IMR-90 (cell line): Measurements from ENCODE around the gene SYTL1.

Experiments
- BHLHE40 ChIP-seq: fragments of 150-350 bp; IDR thresholded peaks from 2 replicates; pipeline ENCODE4 v1.6.1; 2016; ENCODE audit warnings: mild to moderate bottlenecking, low read depth, low read length
- CEBPB ChIP-seq: IDR thresholded peaks from 2 replicates; pipeline ENCODE4 v1.6.1; 2012; ENCODE audit warnings: low read depth, low read length, improper control_type of control experiment
- CHD1 ChIP-seq: IDR thresholded peaks from 2 replicates; pipeline ENCODE4 v1.6.1; 2012; ENCODE audit warnings: low read depth, low read length, improper control_type of control experiment
- CTCF ChIP-seq: conservative IDR thresholded peaks from 2 replicates; pipeline ENCODE4 v1.5.1; 2012; ENCODE audit warnings: mild to moderate bottlenecking, low read depth, low read length, improper control_type of control experiment
- ELK1 ChIP-seq: fragments of 150-350 bp; IDR thresholded peaks from 2 replicates; pipeline ENCODE4 v1.6.1; 2016; ENCODE audit warnings: low read depth, mild to moderate bottlenecking, low read length, moderate library complexity, borderline replicate concordance
- MAFK ChIP-seq: IDR thresholded peaks from 2 replicates; pipeline ENCODE4 v1.6.1; 2012; ENCODE audit warnings: low read depth, low read length, improper control_type of control experiment
- MAZ ChIP-seq: IDR thresholded peaks from 2 replicates; pipeline ENCODE4 v1.6.1; 2012; ENCODE audit warnings: low read depth, mild to moderate bottlenecking, low read length, improper control_type of control experiment, moderate library complexity, borderline replicate concordance
- MXI1 ChIP-seq: IDR thresholded peaks from 2 replicates; pipeline ENCODE4 v1.6.1; 2012; ENCODE audit warnings: low read depth, mild to moderate bottlenecking, low read length, moderate library complexity, borderline replicate concordance
- POLR2A ChIP-seq: IDR thresholded peaks from 2 replicates; pipeline ENCODE4 v1.6.1; 2012; ENCODE audit warnings: mild to moderate bottlenecking, low read depth, low read length
- RAD21 ChIP-seq: IDR thresholded peaks from 2 replicates; pipeline ENCODE4 v1.6.1; 2012; ENCODE audit warnings: low read length, improper control_type of control experiment
- RCOR1 ChIP-seq: IDR thresholded peaks from 2 replicates; pipeline ENCODE4 v1.6.1; 2012; ENCODE audit warnings: mild to moderate bottlenecking, low read length, improper control_type of control experiment; ENCODE audit not compliant: insufficient replicate concordance
- SMC3 ChIP-seq: fragments of 150-350 bp; IDR thresholded peaks from 2 replicates; pipeline ENCODE4 v1.6.1; 2016; ENCODE audit warnings: low read depth, mild to moderate bottlenecking, antibody characterized with exemption, low read length, moderate library complexity
- USF2 ChIP-seq: fragments of 150-350 bp; IDR thresholded peaks from 2 replicates; pipeline ENCODE4 v1.6.1; 2017; ENCODE audit warnings: mild to moderate bottlenecking, antibody characterized with exemption, low read length, low read depth

- no peak for TF ChIP-seq CTCF
- TF ChIP-seq CHD1 = no peak
- no peak for TF ChIP-seq RAD21
- no peak for TF ChIP-seq ELK1
- TF ChIP-seq POLR2A = no peak
- no peak for TF ChIP-seq USF2
- no peak for TF ChIP-seq CEBPB
- no peak for TF ChIP-seq MAZ
- no peak for TF ChIP-seq SMC3
- TF ChIP-seq BHLHE40 = no peak
- no peak for TF ChIP-seq MXI1
- TF ChIP-seq RCOR1 = no peak
- no peak for TF ChIP-seq MAFK
Measured at GRCh38 chr1:27360159-27361043, 18.6 kb downstream of the SYTL1 start.
